Natural killer cell treated with Interleukin-12 subunit alpha and Interleukin-12 subunit beta and Interleukin-15 and Interleukin-18, amount 100 ng/mL, for 72 hours (primary cell): ENCODE results near the gene NME5. TPM values are rescaled to one million over a fixed set of nuclear protein-coding genes. Genes with fewer than 3 reads are reported as not detected.
"Not testable (repeated sequence)": the region's sequence is repeated elsewhere in the genome, so short reads cannot be mapped to it uniquely, and the experiment has no call there.

Experiments
- ATAC-seq, 2 donors: fragments of 150-1000 bp; cut with Tn5 transposase in 1 of 2; sonication (Bioruptor Pico), chemical (Tn5 transposase) in 1 of 2; 2 replicates each; pipeline ENCODE4 v1.10.0; 2021
- DNase-seq: peaks from one replicate; pipeline ENCODE4 v3.0.0; 2022; ENCODE audit warnings: low spot score
- H3K27ac Mint-ChIP-seq, 2 donors: 1 replicate in 1 of 2; 2 replicates in 1 of 2; pipeline ENCODE4 v1.8.0; 2022; ENCODE audit warnings: mixed read lengths in 2 of 2, mild to moderate bottlenecking in 1 of 2, moderate library complexity in 1 of 2
- H3K27me3 Mint-ChIP-seq, 2 donors: 1 replicate in 1 of 2; 2 replicates in 1 of 2; pipeline ENCODE4 v1.8.0; 2022; ENCODE audit warnings: mixed read lengths in 2 of 2
- H3K36me3 Mint-ChIP-seq: one replicate; pipeline ENCODE4 v1.8.0; 2022; ENCODE audit warnings: mixed read lengths
- H3K4me1 Mint-ChIP-seq, 2 donors: 1 replicate in 1 of 2; 2 replicates in 1 of 2; pipeline ENCODE4 v1.8.0; 2022; ENCODE audit warnings: low read depth in 2 of 2, mixed read lengths in 2 of 2, mild to moderate bottlenecking in 1 of 2
- H3K4me3 Mint-ChIP-seq: one replicate; pipeline ENCODE4 v1.8.0; 2022; ENCODE audit warnings: mixed read lengths
- H3K9me3 Mint-ChIP-seq: 2 replicates; pipeline ENCODE4 v1.8.0; 2022; ENCODE audit warnings: mixed read lengths
- total RNA-seq, 2 donors: library from RNA; stranded (reverse); gene quantifications; one replicate each; pipeline ENCODE4 v1.2.3, GENCODE V29; 2022

Gene NME5
- total RNA-seq, 2 donors from 2014 or later, result not detected

DNA sequence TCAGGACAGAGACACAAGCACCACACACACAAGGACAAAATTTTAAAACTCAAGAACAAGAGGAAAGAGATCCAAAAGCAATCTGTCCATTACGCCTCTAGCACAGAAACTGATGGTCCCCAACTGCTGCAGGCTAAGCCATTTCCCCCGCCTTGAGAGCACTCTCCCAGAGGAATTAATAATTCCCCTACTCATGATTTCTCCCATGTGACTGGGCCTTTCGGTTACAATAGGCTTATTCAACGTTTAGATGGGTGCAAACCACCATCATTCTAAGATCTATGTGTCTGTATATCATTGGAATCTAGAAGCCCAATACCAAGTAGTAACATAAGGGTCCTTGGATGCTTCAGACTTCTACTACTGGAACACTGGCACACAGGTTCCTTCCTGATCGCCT lies 20.4 kb upstream of the NME5 start:
- Mint-ChIP-seq H3K36me3 (peaks cover 46% of the 10 kb centered on the region), H3K27ac (no peak overlapping the region), H3K4me3 (no peak overlapping the region), H3K4me1 (no peaks in the 10 kb centered on the region), H3K9me3 (no peaks in the 10 kb centered on the region), H3K27me3 (no peaks in the 10 kb centered on the region)
- DNase-seq (no peak), ATAC-seq (no peak)

DNA sequence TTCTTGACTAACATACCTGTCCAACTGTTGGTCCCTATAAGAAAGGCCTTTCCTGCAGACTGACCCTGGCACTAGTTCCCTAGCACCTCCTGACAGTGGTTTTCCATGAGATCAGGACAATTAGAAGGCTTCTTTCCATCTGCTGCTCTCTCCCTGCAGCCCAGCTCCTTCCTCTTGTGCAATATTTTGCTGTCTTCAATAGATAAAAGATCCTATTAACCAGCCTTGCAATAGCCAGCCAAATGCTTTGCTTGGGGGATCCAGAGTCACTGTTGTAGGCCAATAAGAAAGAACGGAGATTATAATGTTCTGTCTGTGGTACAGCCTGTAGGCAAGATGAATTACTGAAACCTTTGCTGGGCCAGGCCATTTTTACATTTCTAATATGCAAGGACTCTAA lies 18.4 kb upstream of the NME5 start:
- peaks cover 26% of the 10 kb centered on the region for H3K36me3 Mint-ChIP-seq
- H3K27me3 Mint-ChIP-seq, result peaks cover 0 to 2% of the 10 kb centered on the region in 2 donors
- H3K4me1 Mint-ChIP-seq, result no peaks in the 10 kb centered on the region
- no peak overlapping the region for H3K27ac Mint-ChIP-seq
- DNase-seq, result no peak
- no peaks in the 10 kb centered on the region for H3K9me3 Mint-ChIP-seq
- H3K4me3 Mint-ChIP-seq, result no peak overlapping the region
- ATAC-seq, result no peak

DNA sequence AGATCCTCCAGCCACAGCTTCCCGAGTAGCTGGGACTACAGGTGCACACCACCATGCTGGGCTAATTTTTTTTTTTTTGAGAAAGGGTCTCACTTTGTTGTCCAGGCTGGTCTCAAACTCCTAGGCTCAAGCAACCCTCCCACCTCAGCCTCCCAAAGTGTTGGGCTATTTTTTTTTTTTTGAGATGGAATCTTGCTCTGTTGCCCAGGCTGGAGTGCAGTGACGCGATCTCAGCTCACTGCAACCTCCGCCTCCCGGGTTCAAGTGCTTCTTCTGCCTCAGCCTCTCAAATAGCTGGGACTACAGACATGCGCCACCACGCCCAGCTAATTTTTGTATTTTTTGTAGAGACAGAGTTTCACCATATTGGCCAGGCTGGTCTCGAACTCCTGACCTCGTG lies 16.7 kb upstream of the NME5 start:
- H3K36me3 Mint-ChIP-seq, result peaks cover 24% of the 10 kb centered on the region
- not testable (repeated sequence) for H3K27ac Mint-ChIP-seq, H3K9me3 Mint-ChIP-seq, DNase-seq, H3K4me1 Mint-ChIP-seq, H3K4me3 Mint-ChIP-seq, ATAC-seq, H3K27me3 Mint-ChIP-seq

- Mint-ChIP-seq H3K9me3 (no peaks in the 10 kb centered on the region), H3K27me3 (peaks cover 0 to 2% of the 10 kb centered on the region in 2 donors), H3K36me3 (no peaks in the 10 kb centered on the region), H3K27ac (no peak overlapping the region), H3K4me1 (no peaks in the 10 kb centered on the region), H3K4me3 (no peak overlapping the region)
- ATAC-seq, result no peak
- DNase-seq, result no peak
Measured at GRCh38 chr5:138149530-138149929, 10.3 kb upstream of the NME5 start.

DNA sequence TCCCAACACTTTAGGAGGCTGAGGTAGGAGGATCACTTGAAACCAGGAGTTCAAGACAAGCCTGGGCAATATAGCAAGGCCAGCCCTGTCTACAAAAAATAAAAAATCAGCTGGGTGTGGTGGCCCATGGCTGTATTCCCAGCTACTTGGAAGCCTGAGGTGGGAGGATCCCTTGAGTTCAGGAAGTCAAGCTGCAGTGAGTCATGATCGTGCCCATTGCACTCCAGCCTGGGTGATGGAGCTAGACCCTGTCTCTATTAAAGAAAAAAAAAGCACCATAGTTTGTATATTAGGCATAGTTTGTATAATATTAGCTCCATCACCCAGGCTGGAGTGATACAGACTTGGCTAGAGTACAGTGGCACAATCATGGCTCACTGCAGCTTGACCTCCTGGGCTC lies 9.6 kb upstream of the NME5 start:
- no peak overlapping the region for H3K27ac Mint-ChIP-seq

DNA sequence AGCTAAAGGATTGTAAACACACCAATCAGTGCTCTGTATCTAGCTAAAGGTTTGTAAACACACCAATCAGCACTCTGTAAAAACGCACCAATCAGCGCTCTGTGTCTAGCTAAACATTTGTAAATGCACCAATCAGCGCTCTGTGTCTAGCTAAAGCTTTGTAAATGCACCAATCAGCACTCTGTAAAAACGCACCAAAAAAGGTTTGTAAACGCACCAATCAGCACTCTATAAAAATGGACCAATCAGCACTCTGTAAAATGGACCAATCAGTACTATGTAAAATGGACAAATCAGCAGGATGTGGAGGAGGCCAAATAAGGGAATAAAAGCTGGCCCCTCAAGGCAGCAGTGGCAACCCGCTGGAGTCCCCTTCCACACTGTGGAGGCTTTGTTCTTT lies 4.3 kb upstream of the NME5 start:
- not testable (repeated sequence) for H3K9me3 Mint-ChIP-seq, ATAC-seq, DNase-seq, H3K4me3 Mint-ChIP-seq, H3K36me3 Mint-ChIP-seq, H3K27ac Mint-ChIP-seq, H3K4me1 Mint-ChIP-seq
- peaks cover 4 to 18% of the 10 kb centered on the region in 2 donors for H3K27me3 Mint-ChIP-seq

More for the DNA sequence above, 9.6 kb upstream of the NME5 start:
- H3K36me3 Mint-ChIP-seq, result no peaks in the 10 kb centered on the region
- ATAC-seq, result no peak
- H3K27me3 Mint-ChIP-seq, result no peaks in the 10 kb centered on the region
- no peaks in the 10 kb centered on the region for H3K4me1 Mint-ChIP-seq
- no peak for DNase-seq
- H3K4me3 Mint-ChIP-seq, result no peak overlapping the region
- no peaks in the 10 kb centered on the region for H3K9me3 Mint-ChIP-seq

GRCh38 chr5:138141734-138142133 lies 2.5 kb upstream of the NME5 start:
- no peaks in the 10 kb centered on the region for H3K4me1 Mint-ChIP-seq
- H3K9me3 Mint-ChIP-seq, result no peaks in the 10 kb centered on the region
- DNase-seq, result no peak
- ATAC-seq, result no peak
- H3K27ac Mint-ChIP-seq, result no peak overlapping the region
- no peaks in the 10 kb centered on the region for H3K36me3 Mint-ChIP-seq
- H3K4me3 Mint-ChIP-seq, result no peak overlapping the region
- H3K27me3 Mint-ChIP-seq, result peaks cover 8 to 28% of the 10 kb centered on the region in 2 donors

- Mint-ChIP-seq H3K27me3 (peaks cover 12 to 36% of the 10 kb centered on the region in 2 donors), H3K27ac (no peak overlapping the region), H3K36me3 (no peaks in the 10 kb centered on the region), H3K4me3 (no peak overlapping the region), H3K9me3 (no peaks in the 10 kb centered on the region), H3K4me1 (no peaks in the 10 kb centered on the region)
- ATAC-seq (no peak), DNase-seq (no peak)
Measured at GRCh38 chr5:138140268-138140667, 1.0 kb upstream of the NME5 start.

GRCh38 chr5:138139781-138140090 lies 508 bp upstream of the NME5 start:
- H3K36me3 Mint-ChIP-seq, result no peaks in the 10 kb centered on the region
- peaks cover 12 to 36% of the 10 kb centered on the region in 2 donors for H3K27me3 Mint-ChIP-seq
- H3K27ac Mint-ChIP-seq, result no peak overlapping the region
- no peaks in the 10 kb centered on the region for H3K9me3 Mint-ChIP-seq
- H3K4me3 Mint-ChIP-seq, result no peak overlapping the region
- DNase-seq (no peak), ATAC-seq (no peak)
- no peaks in the 10 kb centered on the region for H3K4me1 Mint-ChIP-seq

DNA sequence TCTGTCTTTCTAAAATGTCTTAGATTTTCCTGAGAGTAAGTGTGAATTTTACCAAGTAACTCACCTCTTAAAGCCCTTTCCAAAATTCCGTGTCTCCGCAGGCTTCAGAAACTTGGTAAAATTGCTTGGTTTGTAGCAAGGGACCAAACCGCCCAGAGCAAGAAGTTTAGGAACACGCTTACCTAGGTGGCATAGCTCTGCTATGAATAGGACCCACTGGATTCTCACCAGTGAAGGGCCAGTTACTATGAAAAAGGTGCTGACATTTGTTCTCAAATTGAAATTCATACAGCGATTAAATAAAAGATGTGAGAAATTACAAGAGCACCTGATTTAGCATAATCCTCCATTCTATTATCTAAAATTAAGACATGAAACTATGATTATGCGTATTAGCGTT lies 6.7 kb downstream of the NME5 start:
- Mint-ChIP-seq H3K4me1 (peaks cover 3 to 7% of the 10 kb centered on the region in 2 donors), H3K9me3 (no peaks in the 10 kb centered on the region), H3K27ac (no peak overlapping the region), H3K4me3 (no peak overlapping the region), H3K27me3 (peaks cover 10 to 15% of the 10 kb centered on the region in 2 donors), H3K36me3 (no peaks in the 10 kb centered on the region)
- ATAC-seq (no peak), DNase-seq (no peak)

DNA sequence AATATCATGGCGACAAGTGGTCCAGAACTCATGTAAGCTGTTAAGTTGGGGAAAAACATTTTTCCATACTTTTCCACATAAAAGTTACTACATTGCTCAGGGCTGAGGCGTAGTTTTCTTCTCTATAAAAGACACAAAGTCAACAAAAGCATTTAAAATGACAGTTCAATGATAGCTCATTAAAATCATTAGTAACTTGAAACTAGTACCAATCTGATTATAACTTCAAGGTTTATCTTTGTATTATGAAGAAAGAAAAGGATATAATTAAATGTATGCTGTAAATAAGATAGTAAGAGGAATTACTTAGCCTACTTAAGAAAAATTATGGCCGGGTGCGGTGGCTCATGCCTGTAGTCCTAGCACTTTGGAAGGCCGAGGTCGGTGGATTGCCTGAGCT lies 9.9 kb downstream of the NME5 start:
- Mint-ChIP-seq H3K27ac (no peak overlapping the region), H3K9me3 (no peaks in the 10 kb centered on the region), H3K4me3 (no peak overlapping the region), H3K4me1 (peaks cover 3 to 7% of the 10 kb centered on the region in 2 donors), H3K27me3 (peaks cover 6 to 7% of the 10 kb centered on the region in 2 donors), H3K36me3 (no peaks in the 10 kb centered on the region)
- DNase-seq, result no peak
- ATAC-seq, result no peak

DNA sequence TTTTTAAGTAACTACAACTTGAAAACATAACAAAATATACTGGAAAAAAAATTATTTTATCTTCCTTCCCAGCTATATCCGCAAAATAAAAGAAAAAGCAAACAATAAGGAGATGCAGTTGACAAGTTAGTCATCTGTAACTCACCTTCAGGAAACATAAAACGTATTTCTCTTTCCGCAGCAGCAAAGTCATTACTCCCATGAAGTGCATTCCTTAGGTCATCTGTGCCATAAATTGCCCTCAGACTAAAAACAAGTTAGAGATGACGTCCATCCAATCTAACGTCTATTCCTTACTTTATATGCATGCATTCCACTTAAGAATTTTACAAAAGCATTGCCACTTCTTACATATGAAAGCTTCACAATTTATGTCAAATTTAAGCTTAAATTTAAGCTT lies 10.9 kb downstream of the NME5 start:
- no peak for ATAC-seq
- H3K27me3 Mint-ChIP-seq, result peaks cover 8% of the 10 kb centered on the region in 2 donors

GRCh38 chr5:138115254-138115653 lies 24.0 kb downstream of the NME5 start:
- Mint-ChIP-seq H3K4me3 (no peak overlapping the region), H3K36me3 (no peaks in the 10 kb centered on the region), H3K27ac (no peak overlapping the region), H3K27me3 (peaks cover 3 to 17% of the 10 kb centered on the region in 2 donors), H3K9me3 (no peaks in the 10 kb centered on the region), H3K4me1 (no peaks in the 10 kb centered on the region)
- no peak for ATAC-seq
- no peak for DNase-seq

More for the DNA sequence above, 10.9 kb downstream of the NME5 start:
- no peaks in the 10 kb centered on the region for H3K9me3 Mint-ChIP-seq
- no peak overlapping the region for H3K4me3 Mint-ChIP-seq
- DNase-seq, result no peak
- no peak overlapping the region for H3K27ac Mint-ChIP-seq
- H3K4me1 Mint-ChIP-seq, result peaks cover 0 to 3% of the 10 kb centered on the region in 2 donors
- H3K36me3 Mint-ChIP-seq, result no peaks in the 10 kb centered on the region

GRCh38 chr5:138111937-138112336 lies 27.3 kb downstream of the NME5 start:
- H3K27ac Mint-ChIP-seq, result no peak overlapping the region
- no peak for ATAC-seq
- H3K9me3 Mint-ChIP-seq, result no peaks in the 10 kb centered on the region
- H3K4me3 Mint-ChIP-seq, result no peak overlapping the region
- H3K36me3 Mint-ChIP-seq, result no peaks in the 10 kb centered on the region
- no peaks in the 10 kb centered on the region for H3K4me1 Mint-ChIP-seq
- no peak for DNase-seq
- H3K27me3 Mint-ChIP-seq, result peaks cover 8 to 28% of the 10 kb centered on the region in 2 donors

DNA sequence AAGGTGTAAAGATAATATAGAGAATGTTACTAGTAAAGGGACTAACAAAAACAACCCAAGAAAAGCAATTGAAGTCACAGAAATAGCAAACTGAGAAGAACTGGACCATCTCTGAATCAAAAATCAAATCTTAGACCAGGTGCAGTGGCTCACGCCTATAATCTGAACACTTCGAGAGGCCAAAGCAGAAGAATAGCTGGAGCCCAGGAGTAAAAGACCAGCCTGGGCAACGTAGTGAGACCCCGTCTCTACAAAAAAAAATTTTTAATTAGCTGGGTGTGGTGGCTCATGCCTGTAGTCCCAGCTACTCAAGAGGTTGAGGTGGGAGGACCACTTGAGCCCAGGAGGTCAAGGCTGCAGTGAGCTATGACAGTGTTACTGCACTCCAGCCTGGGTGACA lies 28.0 kb downstream of the NME5 start:
- no peak for DNase-seq
- no peak overlapping the region for H3K27ac Mint-ChIP-seq
- no peak for ATAC-seq
- no peaks in the 10 kb centered on the region for H3K36me3 Mint-ChIP-seq
- no peaks in the 10 kb centered on the region for H3K9me3 Mint-ChIP-seq
- H3K4me3 Mint-ChIP-seq, result no peak overlapping the region
- H3K27me3 Mint-ChIP-seq, result peaks cover 8 to 28% of the 10 kb centered on the region in 2 donors
- H3K4me1 Mint-ChIP-seq, result no peaks in the 10 kb centered on the region
